HG02981 (cell line): Measurements from ENCODE around the gene ST6GALNAC4.
A peak's percentile ranks its signal among the peaks of the same experiment; 100 is the strongest.

ENCODE experiments used
- ATAC-seq: cut with Tn5 transposase; IDR thresholded peaks from one replicate; pipeline ENCODE4 v1.9.1; 2021; ENCODE audit warnings: mild to moderate bottlenecking, moderate library complexity; ENCODE audit not compliant: unreplicated experiment

ST6GALNAC4 gene, protein sequence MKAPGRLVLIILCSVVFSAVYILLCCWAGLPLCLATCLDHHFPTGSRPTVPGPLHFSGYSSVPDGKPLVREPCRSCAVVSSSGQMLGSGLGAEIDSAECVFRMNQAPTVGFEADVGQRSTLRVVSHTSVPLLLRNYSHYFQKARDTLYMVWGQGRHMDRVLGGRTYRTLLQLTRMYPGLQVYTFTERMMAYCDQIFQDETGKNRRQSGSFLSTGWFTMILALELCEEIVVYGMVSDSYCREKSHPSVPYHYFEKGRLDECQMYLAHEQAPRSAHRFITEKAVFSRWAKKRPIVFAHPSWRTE

DNA sequence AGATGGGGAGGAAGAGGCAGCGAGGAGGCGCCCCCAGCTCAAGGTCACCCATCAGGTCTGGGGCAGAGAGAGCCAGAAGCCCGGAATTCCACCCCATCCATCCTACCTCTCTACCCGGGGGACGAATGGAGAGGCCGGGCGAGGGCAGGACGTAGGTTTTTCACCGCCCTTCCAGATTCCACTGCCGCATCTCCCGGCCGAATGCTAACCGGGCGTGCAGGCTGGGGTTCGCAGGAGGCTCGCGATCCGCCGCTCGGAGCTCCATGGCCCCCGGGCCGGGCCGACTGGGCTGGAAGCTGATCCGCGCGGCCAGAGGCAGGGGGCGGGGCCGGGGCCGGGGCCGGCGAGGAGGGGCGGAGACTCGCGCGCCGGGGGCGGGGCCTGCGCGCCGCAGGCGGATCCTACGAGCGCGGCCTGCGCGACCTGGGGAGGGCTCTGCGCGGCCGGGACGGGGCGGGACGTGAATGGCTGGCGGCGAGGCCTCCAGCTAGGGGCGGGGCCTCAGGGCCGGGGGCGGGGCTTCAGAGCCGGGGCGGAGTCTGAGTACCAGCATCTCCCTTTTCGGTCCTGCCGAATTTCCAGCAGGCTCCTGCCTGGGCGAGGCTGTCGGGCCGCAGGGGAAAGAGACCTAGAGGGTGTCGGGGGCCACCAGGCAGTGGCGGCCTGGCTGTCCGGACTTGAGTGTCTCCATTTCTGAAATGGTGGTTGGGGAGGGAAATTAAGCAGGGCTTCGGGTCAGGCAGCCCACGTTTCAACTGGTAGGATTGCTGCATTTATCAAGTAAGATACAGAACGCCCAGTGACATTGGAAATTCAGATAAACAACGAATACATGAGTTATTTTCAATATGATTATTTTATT lies at the start of gene ST6GALNAC4:
Gene ST6GALNAC4 (minus strand): TSS at position 322 of the 862 bp plus-strand sequence. CDS start 622 bp downstream, outside the sequence.
- ATAC-seq = peak; percentile 68

DNA sequence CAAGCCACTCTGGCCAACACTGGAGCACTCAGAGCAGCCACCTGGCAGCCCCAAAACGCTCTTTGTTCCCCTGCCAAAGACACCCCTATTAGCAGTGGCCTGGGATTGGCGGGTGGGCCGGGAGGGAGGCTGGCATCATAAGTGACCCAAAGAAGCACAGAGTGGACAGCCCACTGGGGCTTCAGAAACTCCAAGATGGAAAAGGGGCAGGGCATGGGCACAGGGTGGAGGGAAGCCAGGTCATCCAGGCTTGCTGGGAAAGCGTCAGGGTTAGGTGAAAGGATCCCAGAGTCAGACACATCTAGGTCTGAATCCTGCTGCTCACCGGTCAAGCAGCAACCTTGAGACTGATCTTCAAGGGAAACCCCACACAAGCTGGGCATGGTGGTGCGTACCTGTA lies 49.1 kb upstream of the ST6GALNAC4 start:
- ATAC-seq = no peak

DNA sequence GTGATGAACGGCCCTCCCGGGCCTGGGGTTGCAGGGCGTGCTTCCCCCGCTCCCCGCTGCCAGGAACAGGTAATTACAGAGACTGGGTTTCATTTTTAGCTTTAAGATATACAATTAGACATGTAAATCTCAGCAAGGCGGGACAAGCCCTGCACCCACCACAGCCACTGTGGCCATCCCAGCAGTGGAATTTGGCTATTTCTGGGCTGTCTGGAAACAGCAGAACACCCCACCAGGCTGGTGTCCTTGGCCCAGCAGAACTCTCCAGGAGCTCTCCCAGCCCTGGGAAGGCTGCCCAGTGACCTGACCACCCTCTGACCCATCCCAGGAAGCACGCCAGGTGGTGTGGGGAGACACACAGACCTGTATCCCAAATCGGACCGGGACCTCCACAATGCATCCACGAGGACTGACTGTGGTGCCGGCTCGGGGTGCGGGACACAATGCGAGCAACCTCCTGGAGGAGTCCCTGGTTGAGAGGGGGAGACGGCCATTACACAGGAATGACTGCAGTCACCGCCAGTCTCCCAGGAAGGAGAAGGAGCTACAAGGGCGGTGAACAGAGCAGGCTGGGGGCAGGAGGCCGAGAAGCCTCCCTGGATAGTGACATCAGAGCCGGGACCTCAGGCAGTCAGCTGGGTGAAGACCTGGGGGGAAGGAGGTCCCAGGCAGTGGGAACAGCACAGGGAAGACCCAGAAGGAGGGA lies 46.7 kb upstream of the ST6GALNAC4 start:
- ATAC-seq = no peak

DNA sequence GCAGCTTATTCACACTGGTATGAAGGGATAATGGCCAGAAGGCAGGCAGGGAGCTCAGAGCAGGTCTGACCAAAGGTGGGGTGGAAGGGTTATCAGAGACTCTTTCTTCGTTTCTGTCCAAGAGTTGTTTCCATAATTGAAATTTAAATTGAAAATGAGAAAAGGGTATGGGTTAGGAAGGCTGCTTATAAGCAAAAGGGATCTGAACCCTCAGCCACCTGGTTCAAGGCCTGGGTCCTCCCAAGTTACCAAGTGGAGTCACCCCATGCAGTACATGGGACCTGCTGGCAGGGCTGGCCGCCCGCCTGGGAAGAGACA lies 46.2 kb upstream of the ST6GALNAC4 start:
- no peak for ATAC-seq

DNA sequence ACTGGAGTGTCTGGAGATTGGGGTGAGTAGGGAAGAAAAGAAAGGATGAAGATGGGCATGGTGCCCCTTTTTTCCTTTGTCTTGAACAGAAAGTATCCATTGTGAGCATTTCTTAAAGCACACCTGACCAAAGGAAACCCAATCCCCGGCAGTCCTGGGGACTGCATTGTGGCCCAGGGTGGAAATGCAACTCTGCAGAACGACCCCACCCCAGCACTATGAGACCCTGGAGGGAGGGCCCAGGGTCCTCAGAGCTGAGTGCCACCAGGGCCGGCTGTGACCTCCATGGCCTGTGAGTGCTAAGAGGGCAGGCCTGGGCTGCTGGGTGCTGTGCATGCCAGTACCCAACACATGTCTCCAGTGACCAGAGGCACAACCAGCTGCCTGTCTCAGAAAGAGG lies 45.4 kb upstream of the ST6GALNAC4 start:
- ATAC-seq = no peak

DNA sequence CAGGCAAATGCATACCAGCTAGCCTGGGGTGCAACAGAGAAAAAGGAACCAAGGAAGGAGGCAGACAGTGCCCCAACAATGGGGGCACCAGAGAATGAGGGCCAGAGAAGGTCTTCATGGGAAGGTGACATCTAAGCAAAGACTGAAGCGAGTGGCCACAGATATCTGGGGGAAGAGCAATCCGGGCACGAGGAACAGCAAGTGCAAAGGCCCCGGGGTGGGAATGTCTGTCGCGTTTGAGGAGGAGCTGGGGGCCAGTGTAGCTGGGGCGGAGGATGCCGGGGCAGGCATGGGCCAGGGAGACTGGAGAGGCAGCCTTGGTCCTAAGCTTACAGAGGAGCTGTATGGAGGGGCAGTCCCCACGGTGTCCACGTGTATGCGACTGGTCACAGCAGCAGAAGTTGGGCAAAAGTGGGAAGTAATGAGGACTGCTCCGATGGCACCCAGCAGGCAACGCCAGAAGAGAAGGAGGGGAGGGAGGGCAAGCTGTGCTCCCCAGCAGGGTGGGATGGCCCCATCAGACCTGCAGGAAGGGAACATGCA lies 44.8 kb upstream of the ST6GALNAC4 start:
- no peak for ATAC-seq

DNA sequence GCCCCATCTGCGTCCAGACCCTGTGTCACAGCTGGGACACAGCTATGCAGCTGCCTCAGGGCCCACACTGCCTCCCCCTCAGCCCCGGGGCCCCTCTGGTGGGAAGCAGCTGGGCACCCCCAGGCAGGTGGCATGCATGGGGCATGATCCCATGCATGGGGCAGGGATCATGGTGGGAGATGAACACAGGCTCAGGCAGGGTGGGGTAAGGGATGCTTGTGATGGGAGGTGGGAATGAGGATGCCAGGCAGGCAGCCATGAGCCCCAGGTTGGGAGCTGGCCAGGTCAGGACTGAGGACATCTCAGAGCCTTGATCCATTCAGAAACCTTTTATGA lies 44.3 kb upstream of the ST6GALNAC4 start:
- no peak for ATAC-seq

DNA sequence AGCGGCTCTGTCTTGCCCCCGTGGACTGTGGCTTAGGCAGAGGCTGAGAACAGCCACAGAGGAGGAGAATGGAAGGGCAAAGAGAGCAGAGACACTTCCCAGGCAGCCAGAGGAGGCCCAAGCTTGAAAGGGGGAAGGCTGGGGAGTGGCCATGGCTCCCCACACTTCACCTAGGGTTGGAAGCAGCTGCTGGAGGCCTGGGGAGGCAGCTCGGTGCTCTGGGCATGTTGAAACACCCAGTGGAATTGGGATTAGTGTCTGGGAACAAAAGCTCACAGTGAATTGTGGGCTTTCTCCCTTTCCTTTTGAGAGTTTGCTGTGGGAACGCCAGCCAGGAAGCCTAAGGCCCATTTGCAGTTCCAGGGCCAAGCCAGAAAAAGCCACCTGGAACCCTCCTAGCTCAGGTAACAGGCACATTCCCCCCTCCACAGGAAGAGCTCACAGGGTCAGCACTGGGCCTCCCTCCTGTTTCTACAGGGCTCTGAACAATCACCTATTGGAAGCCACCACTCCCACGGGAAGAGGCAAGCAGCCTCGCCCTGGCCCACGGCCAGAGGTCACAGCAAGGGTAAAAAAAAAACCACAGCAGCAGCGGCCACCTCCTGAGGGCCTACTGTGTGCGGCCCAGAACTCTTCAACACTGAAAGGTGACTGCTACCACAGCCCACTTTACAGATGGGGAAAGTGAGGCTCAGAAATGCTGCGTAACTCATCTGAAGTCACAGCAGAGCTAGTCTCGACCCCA lies 43.7 kb upstream of the ST6GALNAC4 start:
- no peak for ATAC-seq

DNA sequence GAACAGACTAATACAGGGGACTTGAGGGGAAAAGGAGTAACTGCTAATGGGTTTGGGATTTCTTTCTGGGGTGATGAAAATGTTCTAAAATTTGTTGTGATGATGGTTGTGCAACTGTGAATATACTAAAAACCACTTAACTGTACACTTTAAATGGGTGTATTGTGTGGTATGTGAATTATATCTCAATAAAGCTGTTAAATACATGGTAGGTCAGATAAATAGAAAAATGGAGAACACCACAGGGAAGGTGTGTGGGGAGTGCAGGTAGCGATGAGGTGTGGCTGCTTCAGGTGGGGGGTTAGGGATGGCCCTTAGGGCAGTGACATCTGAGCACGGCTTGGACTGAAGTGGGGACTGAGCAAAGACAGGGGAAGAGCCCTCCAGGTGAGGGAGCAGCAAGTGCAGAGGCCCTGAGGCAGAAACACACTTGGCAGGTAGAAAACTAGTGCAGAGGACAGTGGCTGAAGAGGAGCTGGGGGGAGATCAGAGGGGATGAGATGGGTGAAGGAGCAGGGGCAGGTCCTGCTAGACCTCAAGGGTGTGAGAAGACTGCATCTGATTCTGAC lies 43.1 kb upstream of the ST6GALNAC4 start:
- ATAC-seq = no peak

DNA sequence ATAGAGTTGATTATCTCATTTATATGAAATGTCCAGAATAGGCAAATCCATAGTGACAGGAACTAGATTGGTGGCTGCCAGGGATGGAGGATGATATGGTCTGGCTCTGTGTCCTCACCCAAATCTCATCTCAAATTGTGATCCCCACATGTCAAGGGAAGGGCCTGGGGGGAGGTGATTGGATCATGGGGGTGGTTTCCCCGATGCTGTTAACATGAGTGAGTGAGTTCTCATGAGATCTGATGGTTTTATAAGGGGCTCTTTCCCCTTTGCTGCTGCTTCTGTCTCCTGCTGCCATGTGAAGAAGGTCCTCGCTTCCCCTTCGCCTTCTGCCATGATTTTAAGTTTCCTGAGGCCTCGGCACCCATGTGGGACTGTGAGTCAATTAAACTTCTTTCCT lies 42.6 kb upstream of the ST6GALNAC4 start:
- no peak for ATAC-seq

DNA sequence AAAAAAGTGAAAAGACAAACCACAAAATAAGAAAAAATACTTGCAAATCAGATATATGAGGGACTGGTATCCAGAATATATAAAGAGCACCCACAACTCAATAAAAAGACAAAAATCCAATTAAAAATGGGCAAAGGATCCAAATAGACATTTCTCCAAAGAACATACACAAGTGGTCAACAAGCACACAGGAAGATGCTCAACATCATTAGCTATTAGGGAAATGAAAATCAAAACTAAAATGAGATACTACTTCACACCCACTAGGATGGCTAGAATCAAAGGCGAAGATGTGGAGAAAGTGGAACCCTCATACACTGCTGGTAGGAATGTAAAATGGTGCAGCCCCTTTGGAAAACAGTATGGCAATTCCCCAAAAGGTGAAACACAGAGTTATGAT lies 41.9 kb upstream of the ST6GALNAC4 start:
- no peak for ATAC-seq

DNA sequence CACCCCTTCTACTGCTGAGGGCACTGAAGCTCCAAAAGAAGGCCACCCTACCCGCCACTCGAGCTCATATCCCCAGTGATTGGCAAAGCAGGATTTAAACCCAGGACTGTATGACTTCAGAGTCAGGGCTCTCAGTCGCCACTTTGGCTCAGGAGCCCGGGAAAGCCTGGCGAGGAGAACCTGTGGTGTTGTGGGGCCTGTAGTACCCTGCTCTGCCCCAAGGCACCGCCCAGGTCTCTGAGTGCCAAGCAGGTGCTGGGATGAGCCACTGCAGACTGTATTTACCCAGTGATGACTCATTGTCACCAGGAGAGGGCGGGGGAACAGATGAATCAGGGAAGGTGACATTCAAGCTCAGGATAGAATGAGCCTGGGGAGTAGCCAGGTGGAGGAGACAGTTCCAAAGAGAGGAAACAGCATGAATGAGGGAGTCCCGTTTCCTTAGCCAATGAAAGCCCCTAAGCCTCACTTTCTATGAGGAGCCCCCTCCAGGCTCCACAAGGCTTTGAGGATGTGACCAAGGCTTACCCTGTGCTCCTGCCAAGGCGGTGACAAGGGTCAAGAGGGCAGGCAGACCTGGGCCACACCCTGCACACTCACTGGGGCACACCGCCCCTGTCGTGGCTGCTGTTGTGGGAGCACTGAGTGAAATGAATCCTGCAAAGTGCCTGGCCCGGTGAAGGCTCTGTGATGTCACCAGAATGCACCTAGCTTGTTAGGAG lies 38.6 kb upstream of the ST6GALNAC4 start:
- ATAC-seq = no peak

DNA sequence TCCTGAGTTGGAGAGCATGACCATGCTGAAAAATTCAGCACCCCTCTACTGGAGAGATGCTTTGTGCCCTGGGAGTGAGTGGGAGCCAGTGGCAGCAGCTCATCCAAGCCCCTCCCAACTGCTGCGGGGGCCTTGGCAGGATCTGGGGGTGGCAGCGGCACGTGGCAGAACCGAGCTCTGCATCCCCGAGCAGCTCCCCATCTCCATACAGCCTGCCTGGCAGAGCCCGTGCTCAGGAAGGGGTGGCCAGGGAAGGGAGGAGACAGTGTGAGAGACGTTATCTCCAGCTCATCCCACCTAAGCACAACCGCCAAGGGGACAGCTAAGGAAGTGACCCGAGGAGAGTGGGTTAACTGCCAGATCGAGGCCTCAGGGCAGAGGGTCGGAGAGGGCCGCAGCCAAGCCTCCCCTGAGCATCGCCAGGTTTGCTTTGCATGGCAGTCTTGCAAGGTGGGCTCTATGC lies 38.0 kb upstream of the ST6GALNAC4 start:
- no peak for ATAC-seq

DNA sequence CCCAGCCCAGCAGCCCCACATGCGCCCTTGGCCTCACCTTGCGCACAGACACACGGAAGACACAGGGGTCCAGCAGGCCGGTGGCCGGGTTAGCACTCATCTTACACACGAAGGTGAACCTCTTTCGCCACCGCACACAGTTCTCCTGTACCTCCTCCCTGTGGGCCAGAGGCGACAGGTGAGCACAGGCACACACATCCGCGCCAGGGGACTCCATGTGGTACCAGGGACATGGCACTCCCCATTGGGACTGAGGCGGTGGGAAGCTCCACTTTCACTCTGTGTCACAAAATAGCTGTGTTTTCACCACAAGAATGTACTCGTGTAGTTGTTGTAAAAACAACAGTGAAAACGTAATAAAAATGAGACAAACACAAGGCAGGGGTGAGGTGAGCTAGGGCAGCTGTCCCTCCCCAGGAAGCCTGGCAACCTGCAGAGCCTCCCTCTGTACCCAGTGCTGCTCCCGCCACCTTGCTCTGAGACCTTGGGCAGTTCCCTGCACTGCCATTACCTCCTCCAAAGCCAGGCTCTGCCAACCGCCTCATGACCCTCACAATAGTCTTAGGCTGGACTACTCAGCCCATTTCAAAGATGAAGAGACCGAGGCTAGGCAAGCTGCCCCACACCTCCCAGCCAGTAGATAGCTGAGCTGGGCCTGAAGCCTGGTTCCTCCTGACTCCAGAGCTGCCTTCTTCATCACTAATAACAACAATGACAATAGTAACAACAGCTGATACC lies 37.1 kb upstream of the ST6GALNAC4 start:
- no peak for ATAC-seq

DNA sequence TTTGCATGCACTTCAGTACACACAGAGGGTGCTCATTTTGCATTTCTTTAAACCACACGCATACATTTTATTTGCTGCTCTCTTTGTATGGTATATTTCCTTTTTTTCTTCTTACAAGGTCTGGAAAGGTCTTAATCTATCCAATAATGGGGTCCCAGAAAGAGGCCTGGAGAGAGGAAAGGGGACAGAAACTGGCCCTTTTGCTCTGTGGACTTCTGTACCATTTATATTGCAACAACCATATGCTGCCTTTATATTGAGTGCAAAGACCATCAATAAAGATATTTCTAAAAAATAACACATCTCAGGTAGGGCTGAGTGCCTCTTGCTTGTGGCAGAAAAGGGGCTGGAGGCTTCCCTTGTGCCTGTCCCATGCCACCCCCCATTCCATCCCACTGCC lies 36.3 kb upstream of the ST6GALNAC4 start:
- ATAC-seq = no peak

DNA sequence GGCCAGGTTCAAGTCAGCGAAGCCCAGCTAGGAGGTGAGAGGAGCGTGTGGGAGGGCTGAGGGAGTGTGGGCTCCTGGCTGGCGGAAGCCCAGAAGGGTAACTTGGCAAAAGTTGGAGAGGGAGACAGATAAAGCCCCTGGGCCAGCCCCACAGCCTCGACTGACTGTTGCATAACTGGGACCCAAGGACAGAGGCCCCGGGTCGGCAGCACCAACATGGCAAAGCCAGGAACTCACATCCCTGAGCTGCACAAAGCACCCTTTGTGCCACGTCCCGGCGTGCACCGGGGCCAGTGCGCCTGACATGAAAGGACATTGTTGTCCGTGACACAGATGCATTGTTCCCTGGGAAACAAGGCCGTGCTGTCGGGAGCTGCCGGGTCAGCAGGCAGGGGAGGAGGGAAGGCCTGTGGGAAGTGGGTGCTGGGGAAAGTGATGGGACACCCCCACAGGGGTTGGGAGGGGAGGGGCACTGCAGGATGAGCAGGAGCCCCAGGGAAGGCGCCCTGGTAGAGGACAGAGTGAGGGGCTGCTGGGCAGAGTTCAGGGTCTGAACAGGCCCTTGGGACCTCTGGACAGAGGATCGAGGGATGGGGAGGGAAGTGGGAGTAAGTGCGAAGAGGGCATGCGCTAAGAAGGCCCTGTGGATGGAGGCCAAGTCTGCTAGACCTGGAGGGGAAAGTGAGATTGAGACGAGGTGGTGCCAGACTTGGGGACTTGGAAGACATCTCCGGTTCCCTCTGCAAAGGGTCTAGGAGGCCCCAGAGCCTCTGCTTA lies 33.9 kb upstream of the ST6GALNAC4 start:
- no peak for ATAC-seq

DNA sequence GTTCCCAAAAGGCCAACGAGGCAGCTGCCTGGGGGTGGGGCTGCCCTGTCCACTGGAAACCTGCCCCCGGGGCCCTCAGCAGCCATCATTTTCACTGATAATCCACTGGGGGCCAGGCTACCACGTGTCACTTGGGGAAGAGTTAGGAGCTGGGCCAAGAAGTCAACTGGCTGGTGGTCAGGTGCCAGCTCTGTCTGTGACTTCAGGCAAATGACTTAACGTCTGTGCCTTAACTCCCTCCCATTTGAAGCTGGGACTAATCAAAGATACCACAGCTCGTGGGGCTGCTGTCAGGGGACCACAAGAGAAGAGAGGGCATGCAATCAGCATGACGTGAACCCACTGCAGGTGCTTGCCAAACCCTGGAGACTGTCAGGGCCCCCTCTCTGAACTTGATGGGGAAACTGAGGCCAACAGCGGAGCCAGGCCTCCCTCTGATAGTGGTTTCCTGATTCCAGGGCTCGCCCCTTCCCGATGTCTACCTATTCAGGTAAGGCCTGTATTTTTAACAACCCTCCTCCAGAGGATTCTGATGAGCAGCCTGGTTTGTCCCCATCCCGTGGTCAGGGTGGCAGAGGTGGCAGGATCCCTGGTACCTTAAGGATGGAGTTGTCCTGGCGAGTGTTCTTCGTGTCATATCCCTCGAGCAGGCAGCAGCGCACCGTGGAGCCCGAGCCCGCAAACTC lies 33.1 kb upstream of the ST6GALNAC4 start:
- ATAC-seq = no peak
